ENCODE measurements around the gene ARHGEF16. TPM values are rescaled to one million over a fixed set of nuclear protein-coding genes. Genes with fewer than 3 reads are reported as not detected.

The ARHGEF16 gene
- total and polyA plus RNA-seq, 2 experiments from 2014 or later: 24.8 to 36.2 TPM

GRCh38 chr1:3498986-3499385 is 44.5 kb downstream of the ARHGEF16 start:
- TF ChIP-seq EZH2 (IDR thresholded peaks at IDR 0.05; ENCODE audit: borderline replicate concordance) (no peak), EZH2phosphoT487 (IDR thresholded peaks at IDR 0.05; ENCODE audit: low read depth, severe bottlenecking, unreplicated experiment) (no peak), CTCF (IDR thresholded peaks at IDR 0.05; ENCODE audit: poor library complexity) (no peak)
- no peaks in the 10 kb centered on the region for H3K4me1 ChIP-seq (ENCODE audit: insufficient read depth)
- no peaks in the 10 kb centered on the region for H3K9me3 ChIP-seq (ENCODE audit: low read depth)
- no peaks in the 10 kb centered on the region for H3K36me3 ChIP-seq (replicated peaks; ENCODE audit: insufficient read depth, low read depth)
- H3K27me3 ChIP-seq: no peaks in the 10 kb centered on the region
- H4K20me1 ChIP-seq (ENCODE audit: insufficient read depth, poor library complexity, severe bottlenecking): no peaks in the 10 kb centered on the region
- no peak overlapping the region for H2AFZ ChIP-seq
- WGBS (ENCODE audit: low lambda C conversion rate, missing lambda C conversion rate): 92% methylated on average over 7 of the region's 8 CpGs
- H3K4me2 ChIP-seq: no peak overlapping the region
- H3K9me2 ChIP-seq (replicated peaks; ENCODE audit: insufficient read depth): no peaks in the 10 kb centered on the region
- DNase-seq (ENCODE audit: low spot score): no peak
- H3K4me3 ChIP-seq: no peak overlapping the region
- H3K79me2 ChIP-seq: no peaks in the 10 kb centered on the region
- no peak overlapping the region for H3K27ac ChIP-seq

GRCh38 chr1:3499611-3500010 is 45.1 kb downstream of the ARHGEF16 start:
- H3K36me3 ChIP-seq (replicated peaks; ENCODE audit: insufficient read depth, low read depth): no peaks in the 10 kb centered on the region
- no peak overlapping the region for H3K4me2 ChIP-seq
- TF ChIP-seq EZH2phosphoT487 (IDR thresholded peaks at IDR 0.05; ENCODE audit: low read depth, severe bottlenecking, unreplicated experiment) (no peak), EZH2 (IDR thresholded peaks at IDR 0.05; ENCODE audit: borderline replicate concordance) (no peak), CTCF (IDR thresholded peaks at IDR 0.05; ENCODE audit: poor library complexity) (no peak)
- no peaks in the 10 kb centered on the region for H3K4me1 ChIP-seq (ENCODE audit: insufficient read depth)
- DNase-seq (ENCODE audit: low spot score): no peak
- WGBS (ENCODE audit: low lambda C conversion rate, missing lambda C conversion rate): 97% methylated on average over 21 of the region's 22 CpGs
- no peaks in the 10 kb centered on the region for H3K9me2 ChIP-seq (replicated peaks; ENCODE audit: insufficient read depth)
- H4K20me1 ChIP-seq (ENCODE audit: insufficient read depth, poor library complexity, severe bottlenecking): no peaks in the 10 kb centered on the region
- no peaks in the 10 kb centered on the region for H3K27me3 ChIP-seq
- H3K79me2 ChIP-seq: no peaks in the 10 kb centered on the region
- H3K4me3 ChIP-seq: no peak overlapping the region
- no peak overlapping the region for H2AFZ ChIP-seq
- H3K27ac ChIP-seq: no peak overlapping the region
- no peaks in the 10 kb centered on the region for H3K9me3 ChIP-seq (ENCODE audit: low read depth)

GRCh38 chr1:3500265-3500835 is 45.9 kb downstream of the ARHGEF16 start:
- H3K79me2 ChIP-seq: no peaks in the 10 kb centered on the region
- no peaks in the 10 kb centered on the region for H4K20me1 ChIP-seq (ENCODE audit: insufficient read depth, poor library complexity, severe bottlenecking)
- no peak overlapping the region for H3K4me2 ChIP-seq
- no peaks in the 10 kb centered on the region for H3K27me3 ChIP-seq
- H3K36me3 ChIP-seq (replicated peaks; ENCODE audit: insufficient read depth, low read depth): no peaks in the 10 kb centered on the region
- no peaks in the 10 kb centered on the region for H3K9me3 ChIP-seq (ENCODE audit: low read depth)
- no peaks in the 10 kb centered on the region for H3K9me2 ChIP-seq (replicated peaks; ENCODE audit: insufficient read depth)
- WGBS (ENCODE audit: low lambda C conversion rate, missing lambda C conversion rate): 95% methylated on average over 32 of the region's 32 CpGs
- H3K27ac ChIP-seq: no peak overlapping the region
- TF ChIP-seq CTCF (IDR thresholded peaks at IDR 0.05; ENCODE audit: poor library complexity) (no peak), EZH2 (IDR thresholded peaks at IDR 0.05; ENCODE audit: borderline replicate concordance) (no peak), EZH2phosphoT487 (IDR thresholded peaks at IDR 0.05; ENCODE audit: low read depth, severe bottlenecking, unreplicated experiment) (no peak)
- no peak overlapping the region for H2AFZ ChIP-seq
- H3K4me3 ChIP-seq: no peak overlapping the region
- H3K4me1 ChIP-seq (ENCODE audit: insufficient read depth): no peaks in the 10 kb centered on the region
- DNase-seq (ENCODE audit: low spot score): no peak
